ENCODE measurements around the gene CDC45.
"Not testable (repeated sequence)": the region's sequence is repeated elsewhere in the genome, so short reads cannot be mapped to it uniquely, and the experiment has no call there.

The CDC45 gene

GRCh38 chr22:19434401-19434800 lies 45.3 kb upstream of the CDC45 start:
- no peak for DNase-seq (ENCODE audit: low read depth, low spot score)
- in situ Hi-C loops (cut with HindIII; ENCODE audit: low sequenced_read_pairs), result no loop called here
- no peak overlapping the region for H3K4me3 ChIP-seq (ENCODE audit: low read depth, low read length)
- TF ChIP-seq CTCF (IDR thresholded peaks at IDR 0.05; ENCODE audit: low read depth, low read length), result no peak

- no peak overlapping the region for H3K4me3 ChIP-seq (ENCODE audit: low read depth, low read length)
- no peak for DNase-seq (ENCODE audit: low read depth, low spot score)
- in situ Hi-C loops (cut with HindIII; ENCODE audit: low sequenced_read_pairs), result no loop called here
- no peak for TF ChIP-seq CTCF (IDR thresholded peaks at IDR 0.05; ENCODE audit: low read depth, low read length)
Observed at GRCh38 chr22:19434829-19435580, 44.7 kb upstream of the CDC45 start.

GRCh38 chr22:19436444-19437161 lies 43.1 kb upstream of the CDC45 start:
- in situ Hi-C loops (cut with HindIII; ENCODE audit: low sequenced_read_pairs); DNase-seq (ENCODE audit: low read depth, low spot score); H3K4me3 ChIP-seq (ENCODE audit: low read depth, low read length): not testable (repeated sequence)

- no peak overlapping the region for H3K4me3 ChIP-seq (ENCODE audit: low read depth, low read length)
- in situ Hi-C loops (cut with HindIII; ENCODE audit: low sequenced_read_pairs), result no loop called here
- no peak for TF ChIP-seq CTCF (IDR thresholded peaks at IDR 0.05; ENCODE audit: low read depth, low read length)
- DNase-seq (ENCODE audit: low read depth, low spot score), result no peak
Observed at GRCh38 chr22:19438298-19438697, 41.4 kb upstream of the CDC45 start.

- DNase-seq (ENCODE audit: low read depth, low spot score), result no peak
- no peak overlapping the region for H3K4me3 ChIP-seq (ENCODE audit: low read depth, low read length)
- in situ Hi-C loops (cut with HindIII; ENCODE audit: low sequenced_read_pairs), result no loop called here
- no peak for TF ChIP-seq CTCF (IDR thresholded peaks at IDR 0.05; ENCODE audit: low read depth, low read length)
Observed at GRCh38 chr22:19440411-19441195, 39.1 kb upstream of the CDC45 start.

GRCh38 chr22:19442166-19442565 lies 37.6 kb upstream of the CDC45 start:
- DNase-seq (ENCODE audit: low read depth, low spot score), result no peak
- no peak for TF ChIP-seq CTCF (IDR thresholded peaks at IDR 0.05; ENCODE audit: low read depth, low read length)
- no peak overlapping the region for H3K4me3 ChIP-seq (ENCODE audit: low read depth, low read length)
- in situ Hi-C loops (cut with HindIII; ENCODE audit: low sequenced_read_pairs), result no loop called here

Data from astrocyte of the spinal cord (primary cell).